Measurements from ENCODE around the gene COL18A1.

Gene COL18A1

DNA sequence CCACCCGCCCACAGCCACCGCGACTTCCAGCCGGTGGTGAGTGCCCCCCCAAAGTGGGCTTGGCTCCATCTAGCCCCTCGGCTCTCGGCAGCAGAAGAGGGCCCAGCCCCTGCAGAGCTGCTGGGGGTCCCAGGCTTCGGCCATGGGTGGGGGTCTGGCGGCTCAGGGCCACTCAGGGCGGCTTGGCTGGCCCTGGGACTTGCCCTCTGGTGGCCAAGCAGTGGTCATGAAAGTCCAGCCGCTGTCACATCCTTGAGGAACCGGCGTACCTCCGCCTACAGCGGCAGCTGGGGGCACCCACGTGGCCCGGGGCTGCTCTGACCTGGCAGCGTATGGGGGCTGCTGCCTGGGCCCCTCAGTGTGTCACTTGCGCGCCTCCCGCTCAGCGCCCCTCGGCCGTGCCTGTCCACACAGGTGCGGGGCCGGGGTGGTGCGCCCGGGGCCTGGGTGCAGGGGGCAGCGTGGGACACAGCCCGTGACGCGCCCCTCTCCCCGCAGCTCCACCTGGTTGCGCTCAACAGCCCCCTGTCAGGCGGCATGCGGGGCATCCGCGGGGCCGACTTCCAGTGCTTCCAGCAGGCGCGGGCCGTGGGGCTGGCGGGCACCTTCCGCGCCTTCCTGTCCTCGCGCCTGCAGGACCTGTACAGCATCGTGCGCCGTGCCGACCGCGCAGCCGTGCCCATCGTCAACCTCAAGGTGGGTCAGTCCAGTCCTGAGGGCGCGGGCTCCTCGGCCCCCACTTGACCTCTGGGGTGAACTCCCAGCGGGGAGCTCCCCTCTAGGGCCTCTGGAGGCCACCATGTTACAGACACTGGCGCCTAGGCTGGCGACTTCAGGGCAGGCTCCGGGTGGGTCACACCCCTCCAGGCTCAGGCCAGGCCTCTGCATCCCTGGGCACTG lies 104.9 kb downstream of the COL18A1 start:
- peak; percentile 50 for DNase-seq

GRCh38 chr21:45510466-45510955 lies 105.5 kb downstream of the COL18A1 start:
- DNase-seq = no peak

DNA sequence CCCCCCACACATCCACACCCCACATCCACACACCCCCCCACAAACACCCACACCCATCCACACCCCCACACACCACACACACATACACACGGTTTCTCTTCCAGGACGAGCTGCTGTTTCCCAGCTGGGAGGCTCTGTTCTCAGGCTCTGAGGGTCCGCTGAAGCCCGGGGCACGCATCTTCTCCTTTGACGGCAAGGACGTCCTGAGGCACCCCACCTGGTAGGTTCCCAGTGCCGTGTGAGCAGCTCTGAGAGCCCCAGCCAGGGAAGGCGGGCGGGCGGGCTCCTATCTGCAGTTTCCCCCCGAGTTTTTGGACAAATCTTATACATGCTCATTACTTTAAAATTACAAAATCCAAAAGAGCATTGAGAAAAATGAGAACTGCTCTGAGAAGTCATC lies 106.0 kb downstream of the COL18A1 start:
- no peak for DNase-seq

DNA sequence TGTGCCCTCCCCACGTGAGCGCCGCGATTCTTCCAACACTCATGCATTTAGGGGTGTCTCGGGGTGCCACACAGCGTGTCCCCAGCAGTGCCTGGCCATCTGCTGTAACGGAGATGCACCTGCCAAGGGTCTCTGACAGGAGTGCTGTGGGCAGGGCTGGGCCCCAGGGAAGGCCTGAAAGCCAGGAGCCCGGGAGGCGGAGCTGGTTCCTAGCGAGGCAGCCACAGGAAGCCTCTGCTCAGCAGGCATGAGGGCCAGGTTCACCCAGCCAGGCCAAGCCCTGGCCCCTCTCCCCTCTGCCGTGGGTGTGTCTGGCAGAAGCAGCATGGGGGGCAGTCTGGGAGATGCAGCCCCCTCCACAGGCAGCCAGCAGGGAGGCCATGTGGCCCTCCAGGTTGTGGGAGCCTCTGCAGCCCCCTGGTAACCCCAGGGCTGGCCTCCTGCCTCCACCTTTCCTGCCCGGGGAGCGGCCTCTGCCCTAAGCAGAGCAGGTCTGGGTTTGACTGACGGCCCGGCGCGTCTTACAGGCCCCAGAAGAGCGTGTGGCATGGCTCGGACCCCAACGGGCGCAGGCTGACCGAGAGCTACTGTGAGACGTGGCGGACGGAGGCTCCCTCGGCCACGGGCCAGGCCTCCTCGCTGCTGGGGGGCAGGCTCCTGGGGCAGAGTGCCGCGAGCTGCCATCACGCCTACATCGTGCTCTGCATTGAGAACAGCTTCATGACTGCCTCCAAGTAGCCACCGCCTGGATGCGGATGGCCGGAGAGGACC lies 106.9 kb downstream of the COL18A1 start:
- DNase-seq = peak; percentile 25

DNA sequence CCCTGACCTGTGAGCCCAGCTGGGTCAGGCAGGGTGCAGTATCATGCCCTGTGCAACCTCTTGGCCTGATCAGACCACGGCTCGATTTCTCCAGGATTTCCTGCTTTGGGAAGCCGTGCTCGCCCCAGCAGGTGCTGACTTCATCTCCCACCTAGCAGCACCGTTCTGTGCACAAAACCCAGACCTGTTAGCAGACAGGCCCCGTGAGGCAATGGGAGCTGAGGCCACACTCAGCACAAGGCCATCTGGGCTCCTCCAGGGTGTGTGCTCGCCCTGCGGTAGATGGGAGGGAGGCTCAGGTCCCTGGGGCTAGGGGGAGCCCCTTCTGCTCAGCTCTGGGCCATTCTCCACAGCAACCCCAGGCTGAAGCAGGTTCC lies 107.6 kb downstream of the COL18A1 start:
- no peak for DNase-seq

GRCh38 chr21:45513003-45513717 lies 108.2 kb downstream of the COL18A1 start:
- no peak for DNase-seq

- no peak for DNase-seq
These were observed 108.9 kb downstream of the COL18A1 start for GRCh38 chr21:45513741-45514310.

- no peak for DNase-seq
These were observed 109.5 kb downstream of the COL18A1 start for GRCh38 chr21:45514311-45515021.

GRCh38 chr21:45515241-45516061 lies 110.5 kb downstream of the COL18A1 start:
- DNase-seq = no peak

DNA sequence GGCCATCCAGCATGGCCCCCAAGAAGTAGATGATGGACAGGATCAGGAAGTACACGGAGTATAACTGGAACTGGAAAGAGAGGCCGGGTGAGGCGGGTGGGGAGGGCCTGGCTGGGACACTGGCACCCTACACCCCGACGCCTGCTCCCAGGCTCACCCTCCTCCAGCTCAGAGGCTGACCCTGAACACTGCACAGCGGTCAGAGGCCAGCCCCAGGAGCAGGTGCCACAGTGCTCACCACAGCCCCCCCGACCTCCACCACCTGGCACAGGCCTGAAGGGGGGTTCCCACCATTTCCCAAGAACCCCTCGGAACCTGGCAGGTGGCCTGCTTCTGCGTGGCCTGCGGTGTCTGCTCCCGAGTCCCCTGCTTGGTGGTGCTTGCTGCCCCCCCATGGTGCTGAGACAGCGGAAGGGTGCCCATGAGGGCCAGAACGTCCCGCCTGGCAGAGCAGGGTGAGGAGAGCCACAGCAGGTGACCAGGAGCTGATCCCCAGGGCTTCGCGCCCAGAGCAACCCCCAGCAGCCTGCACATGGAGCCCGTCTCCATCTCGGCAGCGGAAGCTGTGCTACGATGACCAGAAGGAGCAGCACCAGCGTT lies 111.2 kb downstream of the COL18A1 start:
- DNase-seq = no peak

DNA sequence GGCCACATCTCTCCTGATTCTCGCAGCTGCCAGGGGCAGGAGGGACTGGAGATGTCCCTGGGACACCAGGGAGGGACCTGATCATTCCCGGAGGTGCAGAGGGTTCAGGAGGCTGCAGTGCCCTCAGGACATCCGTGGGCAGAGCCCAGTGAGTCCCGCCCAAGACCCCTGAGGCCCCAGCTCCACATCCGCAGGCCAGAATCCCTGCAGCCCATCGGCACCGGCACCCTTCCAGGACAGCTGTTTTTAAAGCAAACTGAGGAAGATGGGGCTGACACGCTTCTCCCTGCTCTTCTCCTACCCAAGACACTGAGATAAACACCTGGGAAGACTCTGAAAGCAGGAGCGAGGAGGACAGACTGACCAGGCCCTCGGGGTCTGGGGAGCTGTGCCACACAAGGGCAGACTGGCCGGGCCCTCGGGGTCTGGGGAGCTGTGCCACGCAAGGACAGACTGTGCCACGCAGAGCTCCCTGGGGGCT lies 111.7 kb downstream of the COL18A1 start:
- DNase-seq = no peak

GRCh38 chr21:45517249-45518065 lies 112.5 kb downstream of the COL18A1 start:
- no peak for DNase-seq

GRCh38 chr21:45518742-45519141 lies 113.8 kb downstream of the COL18A1 start:
- no peak for DNase-seq

DNA sequence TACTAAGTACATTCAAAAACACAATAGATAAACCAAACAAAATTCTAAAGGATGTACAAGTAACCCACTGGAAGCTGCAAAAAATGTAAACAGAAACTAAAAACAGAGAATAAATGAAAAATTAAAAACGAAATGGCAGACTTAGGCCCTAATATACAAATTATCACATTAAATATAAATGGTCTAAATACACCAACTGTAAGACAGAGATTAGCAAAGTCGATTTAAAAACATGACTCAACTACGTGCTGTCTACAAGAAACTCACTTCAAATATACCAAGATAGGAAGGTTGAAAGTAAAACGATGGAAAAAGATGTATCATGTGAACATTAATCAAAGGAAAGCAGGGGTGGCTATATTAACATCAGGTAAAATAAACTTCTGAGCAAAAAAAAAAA lies 114.2 kb downstream of the COL18A1 start:
- DNase-seq = no peak

- no peak for DNase-seq
These were observed 116.3 kb downstream of the COL18A1 start for GRCh38 chr21:45521241-45521640.

GRCh38 chr21:45522381-45522780 lies 117.4 kb downstream of the COL18A1 start:
- no peak for DNase-seq

DNA sequence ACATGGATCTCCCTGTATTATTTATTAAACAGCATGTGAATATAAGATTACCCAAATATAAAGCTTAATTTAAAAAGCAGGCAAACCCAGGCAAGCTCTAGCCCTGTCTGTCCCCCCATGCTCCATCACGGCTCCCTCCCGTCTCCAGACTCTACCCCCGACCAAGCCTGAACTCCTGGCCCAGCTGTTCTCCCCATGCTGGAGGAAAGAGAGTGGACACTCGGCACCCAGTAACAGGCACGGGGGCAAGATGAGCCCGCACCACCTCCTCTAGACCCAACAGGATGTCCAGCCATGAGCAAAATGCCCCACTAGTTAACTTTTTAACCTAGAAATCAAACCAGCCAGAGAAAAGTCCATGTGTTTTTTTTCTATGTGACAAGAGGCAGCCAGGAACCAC lies 118.0 kb downstream of the COL18A1 start:
- DNase-seq = no peak

DNA sequence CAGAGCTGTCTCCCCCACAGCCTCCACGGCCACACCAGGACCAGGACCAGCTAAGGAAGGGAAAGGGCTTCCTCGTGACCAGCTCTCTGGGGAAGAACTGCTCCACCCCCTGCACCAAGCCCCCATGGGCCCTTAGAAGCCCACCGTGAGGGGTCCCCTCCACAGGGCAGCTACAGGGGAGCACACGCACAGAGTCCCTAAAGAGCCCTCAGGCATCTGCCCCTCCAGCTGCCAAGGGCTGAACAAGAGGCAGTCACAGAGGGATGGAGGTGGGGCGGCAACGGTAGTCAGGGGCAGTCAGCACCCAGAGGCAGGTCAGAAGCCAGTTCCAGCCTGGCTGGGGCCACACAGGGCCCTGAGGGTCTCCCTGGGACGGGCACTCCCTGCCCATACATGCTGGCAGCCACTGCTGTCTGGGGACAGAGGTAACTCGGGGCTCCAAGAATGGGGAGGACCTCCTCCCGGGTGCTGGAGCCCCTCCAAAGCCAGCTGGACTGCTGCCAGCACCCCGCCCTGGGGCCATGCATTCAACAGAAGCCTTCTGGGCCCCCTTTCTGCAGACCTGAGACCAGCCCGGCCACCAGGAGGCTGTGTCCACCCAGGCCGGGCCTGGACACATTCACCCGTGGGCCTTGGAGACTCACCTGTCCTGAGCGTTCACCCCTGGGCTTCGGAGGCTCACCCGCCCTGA lies 118.6 kb downstream of the COL18A1 start:
- no peak for DNase-seq

GRCh38 chr21:45524756-45525152 lies 119.8 kb downstream of the COL18A1 start:
- DNase-seq = no peak
